GM10847 (cell line): ENCODE data around the gene MGRN1.

Experiments used
- POLR2A ChIP-seq: IDR thresholded peaks from 2 replicates; pipeline ENCODE4 v1.6.1; 2011; ENCODE audit not compliant: insufficient read length; ENCODE audit errors: extremely low read depth

Gene MGRN1

DNA sequence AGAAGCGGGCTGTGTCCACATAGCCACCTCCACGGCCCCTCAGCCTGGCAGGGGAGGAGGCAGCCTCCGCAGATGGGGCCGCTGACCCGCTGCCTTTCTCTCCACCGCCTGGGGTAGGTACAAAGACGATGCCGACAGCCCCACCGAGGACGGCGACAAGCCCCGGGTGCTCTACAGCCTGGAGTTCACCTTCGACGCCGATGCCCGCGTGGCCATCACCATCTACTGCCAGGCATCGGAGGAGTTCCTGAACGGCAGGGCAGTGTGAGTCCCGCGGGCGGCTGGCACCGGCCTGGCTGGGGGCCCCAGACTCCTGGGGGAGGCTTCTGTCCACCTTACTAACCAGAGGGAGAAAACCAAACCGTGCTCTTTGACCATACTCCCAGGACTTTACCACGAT, 27.9 kb downstream of the MGRN1 start:
- TF ChIP-seq POLR2A = no peak

DNA sequence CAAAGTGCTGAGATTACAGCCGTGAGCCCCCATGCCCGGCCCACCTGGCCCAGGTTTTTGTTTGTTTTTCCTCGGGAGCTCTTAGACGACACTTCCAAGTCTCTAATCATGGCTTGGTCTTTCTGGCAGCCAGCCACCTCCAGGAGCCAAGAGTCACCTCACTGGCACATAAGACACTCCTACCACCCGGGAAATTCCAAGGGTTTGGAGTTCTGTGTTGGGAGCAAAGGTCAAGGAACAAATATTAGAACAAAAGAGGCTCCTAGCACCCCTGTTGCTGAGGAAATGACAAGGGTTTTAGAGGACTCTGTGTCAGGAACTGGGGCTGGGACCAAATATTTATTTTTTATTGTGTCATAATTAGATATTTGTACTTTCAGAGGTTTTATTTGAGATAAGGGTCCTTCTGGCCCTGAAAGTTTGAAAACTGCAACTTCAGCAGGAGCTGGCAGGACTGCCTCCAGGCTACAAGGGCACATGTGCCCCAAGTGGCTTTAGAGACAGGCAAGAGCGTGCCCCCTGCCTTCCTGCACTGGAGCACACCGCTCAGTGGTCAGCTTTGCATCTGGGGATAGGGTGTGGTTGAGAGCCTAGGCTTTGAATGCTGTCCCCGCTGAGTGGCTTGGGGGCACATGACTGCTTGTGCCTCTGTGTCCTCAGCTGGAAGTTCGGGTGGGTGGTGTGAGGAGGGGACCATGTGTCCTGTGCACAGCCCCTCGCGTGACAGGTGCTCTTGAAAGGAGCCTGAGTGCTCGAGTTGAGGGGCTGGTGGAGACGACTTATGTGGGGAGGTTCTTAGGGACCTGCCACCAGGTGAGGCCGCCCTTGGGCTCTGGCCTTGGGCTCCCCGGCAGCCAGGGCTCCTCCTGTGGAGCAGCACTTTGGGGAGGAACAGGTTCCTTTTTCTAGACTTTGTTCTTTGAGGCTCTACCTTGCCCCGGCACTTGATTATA, 29.7 kb downstream of the MGRN1 start:
- TF ChIP-seq POLR2A = no peak

DNA sequence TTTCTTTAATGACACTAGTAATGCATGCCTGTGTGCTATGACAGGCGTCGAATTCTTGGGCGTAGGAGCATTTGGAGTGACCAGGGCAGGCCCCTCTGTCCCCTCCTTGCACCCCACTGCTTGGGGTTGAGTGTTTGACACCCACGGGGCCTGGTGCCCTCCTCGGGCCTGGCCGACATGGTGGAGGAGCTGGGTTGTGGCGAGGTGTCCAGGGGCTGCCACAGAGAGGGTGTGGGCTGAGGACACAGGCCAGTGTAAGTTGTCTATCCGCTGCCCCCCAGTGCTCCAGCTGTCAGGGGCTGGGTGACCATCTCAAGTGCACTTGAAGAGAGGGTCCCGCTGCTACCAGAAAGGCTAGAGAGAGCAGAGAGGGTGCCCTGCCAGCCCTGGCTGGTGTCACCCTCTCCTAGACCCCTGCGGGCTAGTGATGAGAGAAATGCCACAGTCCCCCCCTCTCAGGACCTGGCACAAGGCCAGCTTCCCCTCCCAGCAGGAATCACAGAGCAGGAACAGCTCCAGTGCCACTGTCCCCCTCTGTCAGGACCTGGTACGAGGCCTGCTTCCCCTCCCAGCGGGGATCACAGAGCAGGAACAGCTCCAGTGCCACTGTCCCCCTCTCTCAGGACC, 30.5 kb downstream of the MGRN1 start:
- no peak for TF ChIP-seq POLR2A

DNA sequence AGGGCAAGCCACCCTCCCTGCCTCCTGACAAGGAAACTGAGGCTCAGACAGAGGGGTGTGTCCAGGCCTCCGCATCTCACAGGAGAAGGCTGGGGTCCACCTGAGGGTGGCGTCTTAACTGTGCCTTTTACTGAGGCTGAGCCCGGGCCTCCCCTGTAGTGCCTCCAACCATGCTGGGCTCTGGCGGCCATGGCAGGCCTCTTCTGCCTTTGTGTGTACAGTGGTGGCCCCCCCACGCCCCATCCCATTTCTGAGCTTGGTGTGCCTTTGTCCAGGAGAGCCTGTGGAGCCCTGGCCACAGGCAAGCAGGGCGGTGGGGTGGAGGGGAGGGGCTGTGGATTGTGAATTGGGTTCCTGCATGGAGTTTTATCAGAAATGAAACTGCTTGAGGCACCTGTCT, 31.2 kb downstream of the MGRN1 start:
- no peak for TF ChIP-seq POLR2A

DNA sequence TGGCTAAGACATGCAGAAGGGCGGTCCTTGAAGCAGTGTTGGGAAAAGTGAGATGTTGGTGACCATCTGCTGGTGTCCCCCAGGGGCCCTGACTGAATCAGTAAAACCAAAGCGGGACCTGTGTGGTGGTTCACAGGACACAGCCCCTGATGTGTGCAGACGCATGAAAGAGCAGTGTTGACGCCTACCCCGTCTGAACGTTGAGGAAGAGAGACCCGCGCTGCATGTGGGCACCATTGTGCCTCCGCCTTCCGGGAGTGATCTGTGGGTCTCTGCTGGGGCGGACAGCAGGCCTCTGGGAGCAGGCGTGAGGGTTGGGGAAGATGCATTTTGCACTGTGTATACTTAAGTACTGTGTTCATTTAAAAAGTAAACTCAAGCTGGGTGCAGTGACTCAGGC, 31.6 kb downstream of the MGRN1 start:
- TF ChIP-seq POLR2A = no peak

DNA sequence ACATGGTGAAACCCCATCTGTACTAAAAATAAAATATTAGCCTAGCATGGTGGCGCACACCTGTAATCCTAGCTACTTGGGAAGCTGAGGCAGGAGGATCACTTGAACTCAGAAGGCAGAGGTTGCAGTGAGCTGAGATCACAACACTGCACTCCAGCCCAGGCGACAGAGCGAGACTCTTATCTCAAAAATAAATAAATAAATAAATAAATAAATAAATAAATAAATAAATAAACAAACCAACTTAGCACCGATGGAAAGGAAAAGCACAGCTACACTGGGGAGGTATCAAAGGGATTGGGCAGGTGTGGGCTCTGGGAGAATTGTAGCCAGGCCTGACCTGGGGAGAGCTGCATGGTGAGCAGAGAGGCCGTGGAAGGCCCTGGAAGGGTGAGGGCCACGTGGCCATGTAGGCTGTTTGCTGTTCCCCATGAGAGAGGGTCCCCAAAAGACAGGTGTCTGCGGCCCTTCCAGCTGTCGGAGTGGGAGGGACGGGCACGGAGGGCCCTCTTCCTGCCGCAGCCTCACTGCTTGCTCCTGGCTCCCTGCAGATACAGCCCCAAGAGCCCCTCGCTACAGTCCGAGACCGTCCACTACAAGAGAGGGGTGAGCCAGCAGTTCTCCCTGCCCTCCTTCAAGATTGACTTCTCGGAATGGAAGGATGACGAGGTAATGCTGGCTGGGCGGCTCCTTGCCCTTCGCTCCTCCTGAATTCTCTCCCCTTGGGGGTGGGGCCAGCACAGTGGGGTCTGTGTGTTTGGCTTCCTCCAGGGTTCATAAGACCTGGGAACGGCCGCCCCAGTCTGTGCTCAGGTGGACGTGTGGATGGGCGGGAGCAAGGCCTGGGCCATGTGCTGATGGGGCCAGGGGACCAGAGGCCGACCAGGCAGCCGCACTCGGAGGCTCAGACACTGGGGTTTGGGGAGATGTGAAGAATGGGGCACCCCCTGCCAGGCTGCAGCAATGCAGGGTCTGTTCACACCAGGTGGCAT, 32.4 kb downstream of the MGRN1 start:
- no peak for TF ChIP-seq POLR2A

DNA sequence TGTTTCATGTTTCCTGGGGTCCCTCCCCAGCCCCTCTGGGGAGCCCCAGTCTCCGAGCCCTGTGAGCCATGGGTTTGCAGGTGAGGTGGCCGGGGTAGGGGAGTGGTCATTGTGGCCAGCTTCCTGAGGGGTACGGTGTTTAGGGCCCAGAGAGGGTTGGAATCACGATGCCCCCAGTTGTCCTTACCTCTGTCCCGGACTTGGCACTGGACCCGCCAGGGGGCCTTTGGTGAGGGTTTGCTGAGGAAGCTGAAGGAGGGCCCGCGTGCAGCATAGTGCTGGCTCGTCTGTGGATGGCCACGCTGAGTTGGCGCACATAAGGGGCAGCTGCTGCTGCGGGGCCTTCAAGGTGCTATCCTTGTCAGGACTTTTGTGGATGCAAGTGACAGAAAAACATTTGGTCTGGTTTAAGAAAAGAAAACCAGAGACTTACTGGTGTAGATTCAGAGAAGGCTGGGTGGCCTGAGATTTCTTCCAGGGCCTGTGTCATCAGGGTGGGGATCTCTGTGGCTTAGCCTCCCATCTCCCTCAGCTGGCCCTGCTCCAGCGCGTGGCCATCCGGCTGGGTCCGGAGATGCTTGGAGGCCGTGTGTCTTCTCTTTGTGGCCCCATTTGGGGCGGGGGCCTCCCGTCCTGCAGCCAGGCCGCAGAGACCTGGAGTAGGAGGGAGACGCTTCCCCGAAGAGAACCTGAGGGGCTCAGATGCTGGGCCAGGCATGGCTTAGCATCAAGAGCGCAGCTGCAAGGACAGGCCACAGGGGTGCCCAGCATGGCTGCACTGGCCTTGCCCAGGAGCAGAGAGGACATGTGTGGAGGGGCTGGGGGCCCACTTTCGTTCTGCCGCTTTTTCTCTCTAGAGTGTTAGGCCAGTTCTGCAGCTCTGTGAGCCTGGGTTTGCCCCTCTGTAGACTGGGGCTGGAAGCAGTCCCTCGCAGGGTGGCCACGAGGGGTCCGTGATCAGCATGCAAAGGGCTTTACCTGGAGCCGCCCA, 35.0 kb downstream of the MGRN1 start:
- no peak for TF ChIP-seq POLR2A

DNA sequence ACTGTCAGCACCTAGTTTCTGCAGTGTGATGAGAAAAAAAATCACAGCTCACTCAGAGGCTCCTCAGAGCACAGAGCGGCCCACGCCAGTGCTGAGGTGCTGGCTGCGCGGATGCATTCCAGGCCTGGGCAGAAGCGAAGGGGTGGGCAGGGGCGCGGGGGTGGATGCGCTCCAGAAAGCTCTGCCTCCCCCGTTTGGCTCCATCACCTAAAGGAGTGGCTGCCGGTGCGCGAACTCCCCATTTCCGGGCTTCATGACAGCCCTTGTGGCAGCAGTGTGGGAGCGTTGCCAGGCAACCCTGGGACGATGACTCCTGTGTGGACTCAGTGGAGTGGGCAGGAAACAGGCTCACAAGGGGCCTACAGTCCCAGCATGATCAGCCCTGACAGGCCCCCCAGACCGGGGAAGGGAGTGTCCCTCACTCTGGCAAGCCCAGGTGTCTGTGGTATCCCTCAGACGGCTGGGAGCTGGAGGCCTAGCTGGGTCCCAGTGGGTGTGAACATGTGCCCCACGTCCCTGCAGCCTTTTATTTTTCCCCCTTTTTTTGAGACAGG, 35.9 kb downstream of the MGRN1 start:
- no peak for TF ChIP-seq POLR2A

DNA sequence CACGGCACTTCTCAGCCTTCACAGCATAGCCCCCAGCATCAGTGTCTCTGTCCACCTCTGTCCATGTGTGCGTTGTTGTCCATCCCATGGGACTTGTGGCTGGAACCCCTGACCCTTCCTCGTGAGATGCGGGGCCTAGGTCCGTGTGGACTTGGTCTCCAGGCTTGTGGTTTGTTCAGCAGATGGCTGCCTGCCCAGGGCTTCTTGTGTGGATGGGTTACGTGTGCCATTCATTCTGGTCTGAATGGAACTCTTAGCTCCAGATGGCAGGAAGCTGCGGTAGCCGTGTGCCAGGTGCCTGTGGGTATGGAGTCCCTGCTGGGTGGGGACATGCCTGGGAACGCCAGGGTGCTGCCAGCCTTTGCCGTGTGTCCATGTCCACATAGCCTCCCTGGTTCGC, 37.0 kb downstream of the MGRN1 start:
- no peak for TF ChIP-seq POLR2A

DNA sequence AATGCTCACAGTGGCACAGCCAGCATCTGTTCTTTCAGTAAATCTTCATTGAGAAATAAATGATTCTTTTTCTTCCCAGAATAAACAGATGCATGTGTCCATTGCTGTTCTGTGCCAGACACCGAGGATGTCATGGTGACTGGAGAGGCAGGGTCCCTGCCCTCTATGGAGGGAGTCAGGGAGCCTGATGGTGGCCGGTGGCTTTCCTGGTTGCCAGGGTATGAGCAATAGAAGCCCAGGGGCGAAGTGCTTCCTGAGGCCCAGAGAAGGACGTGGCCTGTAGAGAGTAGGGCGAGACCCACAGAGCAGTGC, 38.8 kb downstream of the MGRN1 start:
- no peak for TF ChIP-seq POLR2A

DNA sequence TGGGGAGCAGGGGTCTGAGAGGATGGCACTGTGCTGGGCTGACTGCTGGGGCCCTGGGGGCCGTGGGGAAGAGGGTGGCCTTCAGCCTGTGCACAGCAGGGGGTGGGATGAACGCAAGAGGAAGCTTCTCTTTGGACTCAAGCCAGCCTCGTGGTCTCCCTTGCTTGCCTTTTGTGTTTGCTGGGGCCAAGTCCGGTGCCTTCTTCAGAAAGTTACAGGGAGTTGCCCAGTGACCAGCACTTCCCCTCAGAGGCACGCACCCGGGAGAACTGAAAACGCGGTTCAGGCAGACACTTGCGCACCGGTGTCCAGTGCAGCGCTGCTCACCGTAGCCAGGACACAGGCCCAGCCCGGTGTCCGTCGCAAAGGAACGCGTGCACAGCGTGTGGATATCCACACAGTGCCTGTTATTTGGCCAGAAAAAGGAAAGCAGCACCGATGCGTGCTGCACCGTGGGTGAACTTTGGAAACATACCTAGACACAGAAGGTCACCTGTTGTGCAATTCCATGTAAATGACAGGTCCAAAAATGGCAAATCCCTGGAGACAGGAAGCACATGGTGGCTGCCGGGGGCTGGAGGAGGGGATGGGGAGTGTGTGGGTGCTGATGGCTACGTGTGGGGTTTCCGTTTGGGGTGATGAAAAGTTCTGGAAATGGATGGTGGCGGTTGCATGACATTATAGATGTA, 39.3 kb downstream of the MGRN1 start:
- TF ChIP-seq POLR2A = no peak

DNA sequence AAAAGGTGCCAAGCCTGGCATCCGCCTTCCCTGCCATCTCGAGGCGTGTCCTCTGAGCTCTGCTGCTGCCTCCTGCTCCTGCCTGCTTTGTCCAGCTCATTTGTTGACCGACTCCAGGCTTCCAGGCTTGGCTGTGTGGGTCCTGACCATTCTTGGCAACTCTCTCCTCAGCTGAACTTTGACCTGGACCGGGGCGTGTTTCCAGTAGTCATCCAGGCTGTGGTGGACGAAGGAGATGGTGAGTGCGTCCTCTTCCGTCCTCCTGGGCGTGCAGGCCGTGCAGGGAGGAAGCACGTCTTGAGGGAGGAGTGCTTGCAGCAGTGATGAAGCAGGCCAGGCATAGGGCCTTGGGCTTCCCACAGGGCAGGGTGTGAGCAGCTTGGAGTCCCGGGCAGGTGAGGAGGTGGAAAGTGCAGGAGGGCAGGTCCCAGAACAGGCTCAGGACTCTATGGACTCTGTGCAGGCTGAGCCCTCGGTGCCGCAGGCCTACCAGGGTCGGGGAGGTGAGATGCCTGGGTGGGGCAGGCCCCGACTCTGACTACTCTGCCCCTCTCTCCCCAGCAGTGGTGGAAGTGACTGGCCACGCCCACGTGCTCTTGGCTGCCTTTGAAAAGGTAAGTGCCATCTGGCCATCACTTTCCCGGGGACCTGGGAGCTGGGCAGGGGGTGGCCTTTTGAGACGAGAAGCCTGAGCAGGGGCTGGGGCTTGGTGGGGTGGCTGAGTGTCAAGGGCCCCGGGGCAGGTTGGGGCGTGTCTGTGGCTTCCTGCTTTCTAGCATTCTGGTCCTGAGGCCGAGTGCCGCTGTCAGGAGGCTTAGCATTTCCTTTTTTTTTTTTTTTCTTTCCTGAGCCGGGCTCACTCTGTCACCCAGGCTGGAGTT, 40.2 kb downstream of the MGRN1 start:
- TF ChIP-seq POLR2A = no peak
